ES-I3 (cell line): Measurements from ENCODE around the gene MAG.
"Not testable (repeated sequence)": the region's sequence is repeated elsewhere in the genome, so short reads cannot be mapped to it uniquely, and the experiment has no call there.

Experiments
- H3K36me3 ChIP-seq: 2 replicates; pipeline ENCODE4 v1.6.1; 2013; ENCODE audit warnings: mild to moderate bottlenecking, low read length, control low read depth, moderate library complexity; ENCODE audit not compliant: insufficient read depth
- H3K4me1 ChIP-seq: 2 replicates; pipeline ENCODE4 v1.6.1; 2013; ENCODE audit warnings: mild to moderate bottlenecking, control low read depth, low read length; ENCODE audit not compliant: insufficient read depth
- H3K9ac ChIP-seq: 2 replicates; pipeline ENCODE4 v1.6.1; 2013; ENCODE audit warnings: low read depth, mild to moderate bottlenecking, low read length, moderate library complexity
- H3K9me3 ChIP-seq: 2 replicates; pipeline ENCODE4 v1.6.1; 2013; ENCODE audit warnings: mild to moderate bottlenecking, low read length, moderate library complexity; ENCODE audit not compliant: control insufficient read depth, insufficient read depth

Gene MAG

DNA sequence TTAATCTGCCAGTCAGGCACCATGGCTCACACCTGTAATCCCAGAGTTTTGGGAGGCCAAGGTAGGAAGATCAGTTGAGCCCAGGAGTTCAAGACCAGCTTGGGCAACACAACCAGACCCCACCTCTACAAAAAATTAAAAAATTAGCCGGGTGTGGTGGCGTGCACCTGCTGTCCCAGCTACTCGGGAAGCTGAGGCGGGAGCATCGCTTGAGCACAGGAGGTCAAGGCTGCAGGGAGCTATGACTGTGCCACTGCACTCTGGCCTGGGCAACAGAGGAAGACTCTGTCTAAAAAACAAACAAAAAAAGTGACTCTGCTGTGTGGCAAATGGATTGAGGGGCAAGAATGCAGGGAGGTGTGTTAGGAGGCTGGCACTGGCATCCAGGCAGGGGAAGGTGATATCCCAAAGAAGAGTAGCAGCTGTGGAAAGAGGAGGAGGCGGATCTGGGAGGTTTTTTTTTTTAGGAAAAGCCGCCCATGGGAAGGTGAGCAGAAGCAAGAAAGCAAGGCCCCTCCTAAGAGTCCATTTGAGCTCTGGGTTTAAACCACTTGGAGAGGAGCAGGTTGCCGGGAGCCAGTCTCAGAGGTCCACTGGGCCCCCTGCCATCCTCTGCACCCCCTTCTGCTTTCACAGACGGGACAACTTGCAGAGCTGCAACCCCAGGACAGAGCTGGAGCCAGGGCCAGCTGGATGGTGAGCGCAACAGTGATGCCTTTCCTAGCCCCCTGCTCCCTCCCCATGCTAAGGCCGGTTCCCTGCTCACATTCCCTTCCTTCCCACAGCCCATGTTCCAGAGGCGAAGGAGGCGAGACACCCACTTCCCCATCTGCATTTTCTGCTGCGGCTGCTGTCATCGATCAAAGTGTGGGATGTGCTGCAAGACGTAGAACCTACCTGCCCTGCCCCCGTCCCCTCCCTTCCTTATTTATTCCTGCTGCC, 7.5 kb upstream of the MAG start:
- H3K36me3 ChIP-seq: no peaks in the 10 kb centered on the region
- H3K9ac ChIP-seq: no peak overlapping the region
- H3K4me1 ChIP-seq: no peaks in the 10 kb centered on the region; the same call in 1 of the 2 replicates
- H3K9me3 ChIP-seq: no peaks in the 10 kb centered on the region

DNA sequence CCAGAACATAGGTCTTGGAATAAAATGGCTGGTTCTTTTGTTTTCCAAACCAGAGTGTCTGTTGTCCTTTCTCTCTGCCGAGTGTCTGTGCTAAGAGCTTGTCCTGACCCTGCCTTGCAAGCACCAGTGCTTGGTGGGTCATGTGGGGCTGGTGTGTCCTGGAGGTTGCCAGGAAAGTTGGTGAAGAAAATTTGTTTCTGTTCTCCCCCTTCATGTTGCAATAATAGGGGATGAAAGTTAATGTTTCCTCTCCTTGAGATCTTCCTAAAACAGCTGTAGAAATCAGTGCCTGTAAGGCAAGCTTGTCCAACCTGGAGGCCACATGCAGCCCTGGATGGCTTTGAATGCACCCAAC, 6.9 kb upstream of the MAG start:
- H3K9ac ChIP-seq: no peak overlapping the region
- no peaks in the 10 kb centered on the region for H3K36me3 ChIP-seq
- H3K9me3 ChIP-seq: no peaks in the 10 kb centered on the region
- H3K4me1 ChIP-seq: no peaks in the 10 kb centered on the region; the same call in 1 of the 2 replicates

DNA sequence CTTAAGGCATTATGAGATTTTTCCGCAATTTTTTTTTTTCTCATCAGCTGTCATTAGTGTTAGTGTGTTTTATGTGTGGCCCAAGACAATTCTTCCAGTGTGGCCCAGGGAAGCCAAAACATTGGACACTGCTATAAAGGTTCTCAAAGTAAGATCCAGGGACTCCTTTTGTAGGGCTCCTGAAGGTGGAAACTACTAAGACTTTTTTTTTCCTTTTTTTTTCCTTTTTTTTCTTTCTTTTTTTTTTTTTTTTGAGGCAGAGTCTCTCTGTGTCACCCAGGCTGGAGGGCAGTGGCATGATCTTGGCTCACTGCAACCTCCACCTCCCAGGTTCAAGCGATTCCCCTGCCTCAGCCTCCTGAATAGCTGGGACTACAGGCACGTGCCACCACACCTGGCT, 6.5 kb upstream of the MAG start:
- H3K4me1 ChIP-seq, H3K36me3 ChIP-seq: not testable (repeated sequence)

DNA sequence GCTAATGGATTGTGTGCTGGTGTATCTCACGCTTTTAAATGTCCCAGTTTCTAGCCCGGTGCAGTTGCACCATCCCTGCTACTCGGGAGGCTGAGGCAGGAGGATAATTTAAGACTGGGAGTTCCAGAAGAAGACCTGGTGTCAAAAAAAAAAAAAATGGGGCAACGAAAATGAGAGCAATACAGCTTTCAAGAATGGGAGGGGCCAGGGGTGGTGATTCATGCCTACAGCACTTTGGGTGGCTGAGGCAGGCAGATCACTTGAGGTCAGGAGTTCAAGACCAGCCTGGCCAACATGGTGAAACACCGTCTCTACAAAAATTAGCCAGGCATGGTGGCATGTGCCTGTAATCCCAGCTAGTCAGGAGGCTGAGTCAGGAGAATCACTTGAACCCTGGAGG, 5.9 kb upstream of the MAG start:
- H3K4me1 ChIP-seq, H3K36me3 ChIP-seq, H3K9ac ChIP-seq, H3K9me3 ChIP-seq: not testable (repeated sequence)

More for the DNA sequence above, 6.5 kb upstream of the MAG start:
- H3K9ac ChIP-seq, H3K9me3 ChIP-seq: not testable (repeated sequence)

DNA sequence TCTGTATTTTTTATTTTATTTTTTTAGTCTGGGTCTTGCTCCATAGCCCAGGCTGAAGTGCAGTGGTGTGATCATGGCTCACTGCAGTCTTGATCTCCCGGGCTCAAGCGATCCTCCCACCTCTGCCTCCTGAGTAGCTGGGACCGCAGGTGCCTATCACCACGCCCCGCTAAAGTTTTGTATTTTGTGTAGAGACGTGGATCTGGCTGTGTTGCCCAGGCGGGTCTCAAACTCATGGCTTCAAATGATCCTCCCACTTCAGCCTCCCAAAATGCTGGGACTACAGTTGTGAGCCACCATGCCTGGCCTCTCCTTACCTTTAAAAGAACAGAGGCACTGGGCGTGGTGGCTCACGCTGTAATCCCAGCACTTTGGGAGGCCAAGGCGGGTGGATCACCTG, 4.2 kb upstream of the MAG start:
- no peak overlapping the region for H3K9ac ChIP-seq
- H3K36me3 ChIP-seq: no peaks in the 10 kb centered on the region
- no peaks in the 10 kb centered on the region for H3K9me3 ChIP-seq
- H3K4me1 ChIP-seq: peaks cover 4% of the 10 kb centered on the region; the same call in 1 of the 2 replicates

DNA sequence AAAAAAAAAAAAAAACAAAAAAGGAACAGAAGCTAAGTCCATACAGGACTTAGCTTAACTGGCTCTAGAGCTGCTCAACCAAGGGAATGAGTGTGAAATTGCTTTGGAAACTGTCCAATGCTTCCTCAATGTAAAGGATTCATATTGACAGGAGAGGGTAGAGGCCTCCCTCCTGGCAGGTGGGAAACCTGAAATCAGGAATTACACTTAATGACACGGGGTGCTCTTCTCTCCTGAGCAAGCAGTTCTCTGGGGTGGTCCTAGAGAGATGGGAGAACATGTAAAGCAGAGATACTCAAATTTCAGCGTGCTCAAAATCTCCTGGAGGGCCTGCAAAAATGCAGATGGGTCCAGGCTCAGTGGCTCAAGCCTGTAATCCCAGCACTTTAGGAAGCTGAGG, 3.6 kb upstream of the MAG start:
- H3K4me1 ChIP-seq: peaks cover 4% of the 10 kb centered on the region; the same call in 1 of the 2 replicates
- H3K9me3 ChIP-seq: no peaks in the 10 kb centered on the region

DNA sequence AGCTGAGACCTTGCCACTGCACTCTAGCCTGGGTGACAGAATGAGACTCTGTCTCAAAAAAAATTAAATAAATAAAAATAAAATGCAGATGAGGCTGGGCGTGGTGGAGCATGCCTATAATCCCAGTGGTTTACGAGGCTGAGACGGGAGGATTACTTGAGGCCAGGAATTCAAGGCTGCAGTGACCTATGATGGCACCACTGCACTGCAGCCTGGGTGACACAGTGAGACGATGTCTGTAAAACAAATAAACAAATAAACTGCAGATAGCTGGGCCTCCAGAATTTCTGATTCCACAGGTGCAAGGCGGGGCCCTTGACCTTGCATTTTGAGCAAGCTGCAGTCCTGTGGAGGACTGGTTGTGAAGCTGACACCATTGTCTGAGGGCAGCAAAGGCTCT, 3.1 kb upstream of the MAG start:
- Histone ChIP-seq H3K9me3 (no peaks in the 10 kb centered on the region), H3K36me3 (no peaks in the 10 kb centered on the region), H3K4me1 (peaks cover 4% of the 10 kb centered on the region; the same call in 1 of the 2 replicates), H3K9ac (no peak overlapping the region)

More for the DNA sequence above, 3.6 kb upstream of the MAG start:
- H3K36me3 ChIP-seq: no peaks in the 10 kb centered on the region
- no peak overlapping the region for H3K9ac ChIP-seq

DNA sequence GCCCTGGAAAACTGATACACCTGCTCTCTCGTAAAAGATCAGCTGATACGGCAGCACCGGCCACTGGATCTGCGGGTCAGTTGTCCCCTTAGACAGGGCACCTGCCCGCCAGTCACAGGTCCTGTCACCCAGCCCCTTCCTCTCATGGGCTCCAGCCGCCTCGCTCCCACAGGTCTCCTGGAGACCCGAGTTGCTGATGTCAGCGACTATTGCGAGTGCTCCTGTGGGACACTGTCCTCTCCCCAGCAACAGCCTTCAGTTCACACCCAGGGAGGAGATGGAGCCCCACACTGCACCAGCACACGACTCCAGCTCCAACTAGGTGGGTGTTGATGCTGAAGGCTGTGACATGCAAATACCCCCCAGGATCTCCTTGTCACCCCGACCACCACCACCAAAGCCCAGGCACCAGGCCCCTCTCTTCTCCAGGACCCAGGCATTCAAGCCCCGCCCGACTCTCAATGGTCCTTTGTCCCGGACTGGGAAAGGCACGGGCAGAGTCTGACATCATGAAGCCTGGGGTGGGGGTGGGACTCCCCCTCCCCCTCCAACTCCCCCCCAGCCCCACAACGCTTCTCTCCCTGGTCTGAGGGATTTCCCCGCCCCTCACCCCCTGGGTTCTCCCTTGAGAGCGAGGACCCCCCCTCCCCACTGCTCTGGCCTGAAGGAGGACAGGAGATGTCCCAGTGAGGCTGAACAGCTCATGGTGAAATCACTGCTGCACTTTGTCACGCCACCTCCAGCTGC, 1.4 kb upstream of the MAG start:
- Histone ChIP-seq H3K9me3 (no peaks in the 10 kb centered on the region), H3K36me3 (no peaks in the 10 kb centered on the region), H3K9ac (no peak overlapping the region), H3K4me1 (peaks cover 10% of the 10 kb centered on the region; the same call in 1 of the 2 replicates)

DNA sequence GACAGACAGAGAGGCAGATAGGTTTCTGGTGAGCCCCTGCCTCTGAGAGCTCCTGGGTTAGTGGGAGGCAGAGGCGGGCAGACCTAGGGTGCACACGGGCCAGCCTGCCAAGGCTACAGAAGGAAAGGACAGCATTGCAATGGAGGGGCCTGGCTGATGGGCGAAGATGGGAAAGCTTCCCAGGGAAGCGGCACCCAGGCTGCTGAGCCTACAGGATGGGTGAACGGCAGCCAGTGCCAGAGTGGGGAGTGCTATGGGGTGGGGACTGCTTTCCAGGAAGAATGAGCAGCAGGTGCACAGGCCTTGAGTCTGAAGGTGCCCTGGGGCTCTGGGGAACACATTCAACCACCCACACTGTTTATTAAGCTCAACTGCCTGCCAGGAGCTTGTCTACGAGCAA, 702 bp upstream of the MAG start:
- Histone ChIP-seq H3K36me3 (no peaks in the 10 kb centered on the region), H3K9me3 (no peaks in the 10 kb centered on the region), H3K9ac (no peak overlapping the region), H3K4me1 (peaks cover 10% of the 10 kb centered on the region; the same call in 1 of the 2 replicates)

DNA sequence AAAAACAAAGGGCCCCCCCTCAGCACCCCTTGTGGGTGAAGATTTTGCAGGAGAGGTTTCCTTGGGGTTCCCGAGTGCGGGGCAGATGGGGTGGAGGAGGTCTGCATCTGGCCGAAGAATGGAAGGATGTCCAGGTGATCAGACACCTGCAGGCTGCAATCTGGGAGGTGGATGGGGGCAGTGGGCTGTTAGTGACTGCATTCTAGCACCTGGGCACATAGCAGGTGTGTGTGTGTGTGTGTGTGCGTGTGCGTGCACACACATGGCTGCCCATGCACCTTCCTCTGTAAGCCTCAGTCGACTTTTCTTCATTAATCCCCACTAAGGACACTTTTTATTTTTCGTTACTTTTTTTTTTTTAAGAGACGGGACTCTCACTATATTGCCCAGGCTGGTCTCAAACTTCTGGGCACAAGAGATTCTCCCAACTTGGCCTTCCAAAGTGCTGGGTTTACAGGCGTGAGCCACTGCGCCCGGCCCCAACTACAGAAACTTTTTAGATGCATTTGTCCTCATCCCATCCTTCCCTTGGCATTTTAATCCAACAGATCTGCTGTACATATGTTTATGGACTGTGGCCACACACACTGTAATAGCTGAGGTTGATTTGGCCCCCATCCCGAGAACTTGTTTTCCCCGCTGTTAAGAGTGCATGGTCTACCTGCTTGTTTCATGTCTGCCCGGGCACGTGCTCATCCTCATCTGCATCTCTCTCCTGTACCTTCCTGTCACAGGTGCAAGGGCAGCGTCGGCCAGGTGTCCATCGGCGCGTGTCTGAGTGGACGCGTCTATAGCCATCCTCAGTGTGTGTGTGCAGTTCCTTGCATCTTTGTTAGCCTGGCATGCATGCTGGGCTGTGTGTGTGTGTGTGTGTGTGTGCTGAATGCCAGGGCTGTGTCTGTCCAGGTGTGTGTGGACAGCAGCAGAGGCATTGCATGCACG, 731 bp downstream of the MAG start:
- Histone ChIP-seq H3K4me1 (peaks cover 10% of the 10 kb centered on the region; the same call in 1 of the 2 replicates), H3K9ac (no peak overlapping the region), H3K36me3 (no peaks in the 10 kb centered on the region), H3K9me3 (no peaks in the 10 kb centered on the region)

DNA sequence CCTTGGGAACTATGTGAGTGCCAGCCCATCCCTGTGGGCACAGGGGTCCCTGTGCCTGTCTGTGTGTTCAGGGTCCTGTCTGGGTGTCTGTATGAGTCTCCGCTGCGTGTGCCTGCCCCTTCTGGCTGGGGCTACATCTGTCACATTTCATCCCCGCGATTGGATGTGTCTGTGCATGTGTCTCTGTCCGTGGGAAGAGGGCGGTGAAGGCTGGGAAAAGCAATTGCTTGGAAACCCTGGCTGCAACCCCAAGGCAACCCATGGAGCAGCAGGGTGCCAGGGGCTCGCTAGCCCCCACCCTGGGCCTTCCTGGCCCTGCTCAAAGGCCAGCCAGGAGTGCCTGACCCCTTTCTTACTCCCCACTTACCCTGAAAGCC, 1.4 kb downstream of the MAG start:
- H3K4me1 ChIP-seq: peaks cover 10% of the 10 kb centered on the region; the same call in 1 of the 2 replicates
- no peaks in the 10 kb centered on the region for H3K9me3 ChIP-seq
- H3K9ac ChIP-seq: no peak overlapping the region
- H3K36me3 ChIP-seq: no peaks in the 10 kb centered on the region

DNA sequence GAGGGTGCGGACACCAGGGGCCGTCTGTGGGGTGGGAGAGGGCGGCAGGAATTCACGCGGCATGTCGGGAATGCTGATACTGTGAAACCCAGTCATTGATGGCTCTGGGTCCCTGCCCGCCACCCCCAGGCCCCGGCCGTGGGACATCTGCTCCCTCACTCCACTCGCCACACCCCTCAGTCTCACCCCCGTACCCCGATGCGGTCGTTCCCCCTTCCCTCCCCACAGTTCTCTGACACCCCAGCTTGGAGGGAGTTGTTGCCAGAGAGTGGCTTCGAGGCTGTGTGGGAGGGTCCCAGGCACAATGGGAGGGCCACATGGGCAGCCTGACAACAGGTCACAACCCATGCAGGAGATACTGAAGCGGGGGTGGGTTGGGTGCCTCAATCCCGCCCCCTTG, 1.8 kb downstream of the MAG start:
- H3K4me1 ChIP-seq: peaks cover 10% of the 10 kb centered on the region; the same call in 1 of the 2 replicates
- no peaks in the 10 kb centered on the region for H3K36me3 ChIP-seq
- no peak overlapping the region for H3K9ac ChIP-seq
- no peaks in the 10 kb centered on the region for H3K9me3 ChIP-seq

DNA sequence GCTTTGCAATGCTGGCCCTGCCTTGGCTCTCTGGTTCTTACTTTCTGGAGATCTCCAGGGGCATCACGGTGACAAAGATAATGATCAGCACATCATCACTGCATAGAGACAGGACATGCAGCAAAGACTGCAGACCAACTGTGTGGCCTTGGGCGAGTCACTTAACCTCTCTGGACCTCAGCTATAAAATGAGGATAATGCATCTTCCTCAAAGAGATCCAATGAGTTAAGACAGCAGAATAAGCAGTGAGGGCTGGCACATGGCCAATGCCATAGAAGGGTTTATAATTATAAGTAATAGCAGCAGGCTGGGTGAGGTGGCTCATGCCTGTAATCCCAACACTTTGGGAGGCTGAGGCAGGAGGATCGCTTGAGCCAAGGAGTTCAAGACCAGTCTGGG, 2.4 kb downstream of the MAG start:
- H3K9ac ChIP-seq: no peak overlapping the region
- peaks cover 10% of the 10 kb centered on the region; the same call in 1 of the 2 replicates for H3K4me1 ChIP-seq
- no peaks in the 10 kb centered on the region for H3K36me3 ChIP-seq
- no peaks in the 10 kb centered on the region for H3K9me3 ChIP-seq
